ENCODE results near the gene ASAP2.
A peak's percentile ranks its signal among the peaks of the same experiment; 100 is the strongest.

Gene ASAP2

GRCh38 chr2:9359463-9359862, 152.9 kb downstream of the ASAP2 start:
- DNase-seq: no peak

- no peak for DNase-seq
Measured at GRCh38 chr2:9360110-9360509, 153.5 kb downstream of the ASAP2 start.

GRCh38 chr2:9360701-9361100, 154.1 kb downstream of the ASAP2 start:
- DNase-seq: no peak

- no peak for DNase-seq
Measured at GRCh38 chr2:9364373-9364772, 157.8 kb downstream of the ASAP2 start.

- DNase-seq: no peak
Measured at GRCh38 chr2:9364791-9365497, 158.3 kb downstream of the ASAP2 start.

GRCh38 chr2:9365498-9366019, 158.9 kb downstream of the ASAP2 start:
- no peak for DNase-seq

GRCh38 chr2:9366026-9366425, 159.4 kb downstream of the ASAP2 start:
- no peak for DNase-seq

- no peak for DNase-seq
Measured at GRCh38 chr2:9370746-9371145, 164.1 kb downstream of the ASAP2 start.

GRCh38 chr2:9373047-9373446, 166.4 kb downstream of the ASAP2 start:
- peak; percentile 13 for DNase-seq

- DNase-seq: no peak
Measured at GRCh38 chr2:9373476-9373875, 166.9 kb downstream of the ASAP2 start.

- DNase-seq: no peak
Measured at GRCh38 chr2:9374071-9374730, 167.6 kb downstream of the ASAP2 start.

GRCh38 chr2:9375857-9376428, 169.3 kb downstream of the ASAP2 start:
- no peak for DNase-seq

GRCh38 chr2:9377461-9378097, 171.0 kb downstream of the ASAP2 start:
- DNase-seq: no peak

GRCh38 chr2:9378433-9379390, 172.1 kb downstream of the ASAP2 start:
- no peak for DNase-seq

- no peak for DNase-seq
Measured at GRCh38 chr2:9379391-9379755, 172.8 kb downstream of the ASAP2 start.

- DNase-seq: no peak
Measured at GRCh38 chr2:9380702-9381628, 174.4 kb downstream of the ASAP2 start.

GRCh38 chr2:9382604-9383235, 176.1 kb downstream of the ASAP2 start:
- no peak for DNase-seq

GRCh38 chr2:9384521-9384920, 177.9 kb downstream of the ASAP2 start:
- no peak for DNase-seq

- DNase-seq: no peak
Measured at GRCh38 chr2:9385841-9386240, 179.2 kb downstream of the ASAP2 start.

GRCh38 chr2:9388199-9388681, 181.6 kb downstream of the ASAP2 start:
- no peak for DNase-seq

Data from NCI-H2029 (cell line).